Measurements from ENCODE around the gene ZNF516. TPM values are rescaled to one million over a fixed set of nuclear protein-coding genes. Genes with fewer than 3 reads are reported as not detected.

Gene ZNF516
- total RNA-seq, 1 experiment from 2014 or later: 22.6 TPM

DNA sequence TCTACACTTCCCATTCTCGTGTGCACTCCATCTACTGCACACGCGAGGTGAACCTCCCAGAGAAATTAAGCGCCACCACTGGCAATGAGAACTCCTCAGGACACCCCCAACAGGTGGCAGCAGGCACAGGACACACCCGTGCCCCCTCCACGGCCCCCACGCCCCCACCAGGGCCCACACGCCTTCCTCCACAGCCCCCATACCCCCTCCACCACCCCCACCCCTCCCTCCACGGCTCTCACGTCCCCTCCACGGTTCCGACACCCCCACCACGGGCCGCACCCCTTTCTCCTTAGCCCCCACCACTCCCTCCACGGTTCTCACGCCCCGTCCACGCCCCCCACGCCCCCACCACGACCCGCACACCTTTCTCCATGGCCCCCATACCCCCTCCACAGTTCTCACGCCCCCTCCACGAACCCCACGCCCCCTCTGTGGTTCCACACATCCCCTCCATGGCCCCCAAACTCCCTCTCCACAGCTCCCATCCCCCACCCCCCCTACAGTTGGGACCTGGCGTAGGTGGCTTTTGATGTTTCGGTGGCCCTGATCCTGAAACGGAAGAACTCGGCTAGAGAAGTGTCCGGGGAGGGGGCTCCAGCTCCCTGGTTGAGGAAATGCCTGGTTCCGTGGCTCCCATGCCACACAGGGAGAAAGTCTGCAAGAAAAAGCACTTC is 110.8 kb downstream of the ZNF516 start:
- WGBS (ENCODE audit: extremely low coverage, insufficient read length, low lambda C conversion rate): no CpG with 5 or more reads among the region's 30 CpGs
- Histone ChIP-seq H2BK5ac (ENCODE audit: insufficient read length, low read length) (no peak overlapping the region), H3K56ac (ENCODE audit: insufficient read length, low read depth, low read length) (no peak overlapping the region), H3K18ac (ENCODE audit: insufficient read length, low read depth, low read length) (no peak overlapping the region), H2BK15ac (ENCODE audit: low read depth, low read length) (no peak overlapping the region), H3K4me1 (ENCODE audit: insufficient read depth, low read length) (no peaks in the 10 kb centered on the region), H2AFZ (ENCODE audit: low read length) (no peak overlapping the region), H3K4ac (ENCODE audit: low read depth, low read length) (no peak overlapping the region), H3T11ph (ENCODE audit: low read length) (no peak overlapping the region), H3K23me2 (ENCODE audit: insufficient read length, low read depth, low read length, poor library complexity, severe bottlenecking) (no peaks in the 10 kb centered on the region), H3K79me2 (ENCODE audit: insufficient read depth, low read length) (no peaks in the 10 kb centered on the region), H3K4me2 (ENCODE audit: insufficient read depth, insufficient read length, low read length) (no peak overlapping the region), H3K27me3 (ENCODE audit: insufficient read depth, low read length) (no peaks in the 10 kb centered on the region), H2BK12ac (ENCODE audit: insufficient read length, low read depth, low read length) (no peak overlapping the region), H3K14ac (ENCODE audit: insufficient read depth, low read length) (no peak overlapping the region), H4K91ac (ENCODE audit: insufficient read length, low read depth, low read length) (no peak overlapping the region), H2BK120ac (ENCODE audit: low read depth, low read length, poor library complexity, severe bottlenecking) (no peak overlapping the region), H4K8ac (replicated peaks; ENCODE audit: insufficient read length, low read depth, low read length) (no peak overlapping the region), H3K9me3 (ENCODE audit: control insufficient read depth, low read depth, low read length) (no peaks in the 10 kb centered on the region), H3K23ac (ENCODE audit: insufficient read length, low read depth, low read length) (no peak overlapping the region), H4K5ac (ENCODE audit: insufficient read length, low read depth, low read length) (no peak overlapping the region), H3K27ac (ENCODE audit: insufficient read length, low read depth, low read length) (no peak overlapping the region), H2AK5ac (ENCODE audit: insufficient read length, low read length) (no peak overlapping the region), H2BK20ac (ENCODE audit: low read depth, low read length, poor library complexity, severe bottlenecking) (no peak overlapping the region), H3K9ac (ENCODE audit: extremely low read depth, insufficient read length, low read length) (no peak overlapping the region), H4K20me1 (ENCODE audit: control insufficient read depth, insufficient read depth, insufficient read length) (no peaks in the 10 kb centered on the region), H3K79me1 (ENCODE audit: insufficient read depth, low read depth, low read length, poor library complexity, severe bottlenecking) (peaks cover 4% of the 10 kb centered on the region)
- Mint-ChIP-seq H3K27me3 (ENCODE audit: low read depth) (no peaks in the 10 kb centered on the region), H3K36me3 (ENCODE audit: insufficient read depth in 1 of 3, low read depth in 3 of 3) (peaks cover 8 to 17% (median 15%) of the 10 kb centered on the region in 3 experiments), H3K27ac (no peak overlapping the region; a peak in 1 of 7 replicates), H3K4me3 (no peak overlapping the region), H3K4me1 (peaks cover 14 to 19% of the 10 kb centered on the region in 2 experiments), H3K9me3 (peaks cover 5 to 8% of the 10 kb centered on the region in 2 experiments; a peak in 3 of 5 replicates)
- TF ChIP-seq, protein P1, sequence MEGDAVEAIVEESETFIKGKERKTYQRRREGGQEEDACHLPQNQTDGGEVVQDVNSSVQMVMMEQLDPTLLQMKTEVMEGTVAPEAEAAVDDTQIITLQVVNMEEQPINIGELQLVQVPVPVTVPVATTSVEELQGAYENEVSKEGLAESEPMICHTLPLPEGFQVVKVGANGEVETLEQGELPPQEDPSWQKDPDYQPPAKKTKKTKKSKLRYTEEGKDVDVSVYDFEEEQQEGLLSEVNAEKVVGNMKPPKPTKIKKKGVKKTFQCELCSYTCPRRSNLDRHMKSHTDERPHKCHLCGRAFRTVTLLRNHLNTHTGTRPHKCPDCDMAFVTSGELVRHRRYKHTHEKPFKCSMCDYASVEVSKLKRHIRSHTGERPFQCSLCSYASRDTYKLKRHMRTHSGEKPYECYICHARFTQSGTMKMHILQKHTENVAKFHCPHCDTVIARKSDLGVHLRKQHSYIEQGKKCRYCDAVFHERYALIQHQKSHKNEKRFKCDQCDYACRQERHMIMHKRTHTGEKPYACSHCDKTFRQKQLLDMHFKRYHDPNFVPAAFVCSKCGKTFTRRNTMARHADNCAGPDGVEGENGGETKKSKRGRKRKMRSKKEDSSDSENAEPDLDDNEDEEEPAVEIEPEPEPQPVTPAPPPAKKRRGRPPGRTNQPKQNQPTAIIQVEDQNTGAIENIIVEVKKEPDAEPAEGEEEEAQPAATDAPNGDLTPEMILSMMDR (conservative IDR thresholded peaks at IDR 0.05): no peak
- DNase-seq: no peak

All from H9 (cell line).